PC-9 (cell line): Measurements from ENCODE around the gene CUL9. TPM values are rescaled to one million over a fixed set of nuclear protein-coding genes. Genes with fewer than 3 reads are reported as not detected.

Experiments used
- BruUV-seq: library from RNA; stranded (reverse); fragments of 400-500 nt; replicated peaks from 2 replicates; lab custom pipeline; 2021; lab: Mats Ljungman, UMichigan
- CTCF ChIA-PET: fragments of 300-600 bp; sonication (Branson Sonifier 250); formaldehyde crosslinking; loops from one replicate; lab custom pipeline; 2022; ENCODE audit warnings: antibody characterized with exemption; lab: Charles Lee
- POLR2A ChIA-PET: fragments of 300-600 bp; sonication (Branson Sonifier 250); formaldehyde crosslinking; loops from one replicate; lab custom pipeline; 2022; ENCODE audit warnings: antibody characterized with exemption; ENCODE audit not compliant: unreplicated experiment; lab: Charles Lee
- DNase-seq, 2 experiments: peaks; one replicate each; pipeline versions ENCODE4 v3.0.0 to v3.0.0-alpha.2; 2015 to 2022; ENCODE audit warnings: mixed read lengths in 1 of 2
- H2AFZ ChIP-seq: fragments of 200-600 bp; sonication (generic); 2 replicates; pipeline ENCODE4 v1.8.1; 2017; ENCODE audit warnings: antibody characterized with exemption
- H3F3A ChIP-seq: fragments of 200-600 bp; sonication (generic); 2 replicates; pipeline ENCODE4 v1.8.1; 2017; ENCODE audit warnings: antibody characterized with exemption, mild to moderate bottlenecking, low read depth; ENCODE audit not compliant: insufficient read depth
- H3K27ac ChIP-seq: fragments of 200-600 bp; sonication (generic); 2 replicates; pipeline ENCODE4 v1.6.1; 2016; ENCODE audit warnings: mixed run types
- H3K27me3 ChIP-seq: fragments of 200-600 bp; sonication (generic); 2 replicates; pipeline ENCODE4 v1.6.1; 2016; ENCODE audit warnings: low read depth, mixed run types; ENCODE audit not compliant: insufficient read depth
- H3K36me3 ChIP-seq: fragments of 200-600 bp; sonication (generic); 2 replicates; pipeline ENCODE4 v1.6.1; 2016; ENCODE audit warnings: low read depth, mixed run types
- H3K4me1 ChIP-seq: fragments of 200-600 bp; sonication (generic); replicated peaks from 2 replicates; pipeline ENCODE4 v1.6.1; 2016; ENCODE audit warnings: mixed run types; ENCODE audit not compliant: insufficient read depth
- H3K4me2 ChIP-seq: fragments of 200-600 bp; sonication (generic); 2 replicates; pipeline ENCODE4 v1.6.1; 2017; ENCODE audit warnings: mixed run types
- H3K4me3 ChIP-seq: fragments of 200-600 bp; sonication (generic); 2 replicates; pipeline ENCODE4 v1.6.1; 2016; ENCODE audit warnings: mixed run types
- H3K79me2 ChIP-seq: fragments of 200-600 bp; sonication (generic); 2 replicates; pipeline ENCODE4 v1.6.1; 2017; ENCODE audit warnings: low read depth, mixed run types
- H3K9me2 ChIP-seq: fragments of 200-600 bp; sonication (generic); 2 replicates; pipeline ENCODE4 v1.8.1; 2017; ENCODE audit warnings: mild to moderate bottlenecking; ENCODE audit not compliant: insufficient read depth
- H3K9me3 ChIP-seq: fragments of 200-600 bp; sonication (generic); 2 replicates; pipeline ENCODE4 v1.8.1; 2016; ENCODE audit warnings: low read depth; ENCODE audit not compliant: insufficient read depth
- H4K20me1 ChIP-seq: fragments of 200-600 bp; sonication (generic); 2 replicates; pipeline ENCODE4 v1.8.1; 2017; ENCODE audit not compliant: insufficient read depth
- CTCF ChIP-seq: fragments of 200-600 bp; sonication (generic); conservative IDR thresholded peaks from 2 replicates; pipeline ENCODE4 v1.6.1; 2017; ENCODE audit warnings: mixed run types, antibody characterized with exemption, mild to moderate bottlenecking, moderate library complexity
- EZH2 ChIP-seq: fragments of 200-600 bp; sonication (generic); IDR thresholded peaks from 2 replicates; pipeline ENCODE4 v1.8.0; 2017; ENCODE audit warnings: antibody characterized with exemption, low read depth
- intact Hi-C: fragments of 100-400 bp; cut with micrococcal nuclease; formaldehyde crosslinking; loops from one replicate; pipeline ENCODE4 v1.10.0; 2022; ENCODE audit not compliant: unreplicated experiment
- total RNA-seq: library from RNA; stranded (reverse); gene quantifications from 2 replicates; pipeline ENCODE4 v1.2.3, GENCODE V29; 2021

The CUL9 gene
- total RNA-seq, 1 experiment from 2014 or later = 52.8 TPM

GRCh38 chr6:43144879-43145278 is 37.1 kb upstream of the CUL9 start:
- TF ChIP-seq CTCF (no peak), EZH2 (no peak)
- H3K9me3 ChIP-seq = no peaks in the 10 kb centered on the region
- H3K4me1 ChIP-seq = no peaks in the 10 kb centered on the region
- H3K27me3 ChIP-seq = no peaks in the 10 kb centered on the region
- POLR2A ChIA-PET = no interaction called here
- H3K4me2 ChIP-seq = no peak overlapping the region
- H3K27ac ChIP-seq = no peak overlapping the region
- H3K79me2 ChIP-seq = no peaks in the 10 kb centered on the region
- CTCF ChIA-PET = interaction anchor here (1.2 kb wide), 1 partner anchor 85 kb away, joined by 4 read pairs; the partner anchor contains the start of genes KLC4 and MRPL2
- no peaks in the 10 kb centered on the region for H3K36me3 ChIP-seq
- no peaks in the 10 kb centered on the region for H3K9me2 ChIP-seq
- no peak overlapping the region for H2AFZ ChIP-seq
- H4K20me1 ChIP-seq = no peaks in the 10 kb centered on the region
- BruUV-seq = no TSS peak
- peaks cover 5% of the 10 kb centered on the region; the same call in 1 of the 2 replicates for H3F3A ChIP-seq
- H3K4me3 ChIP-seq = no peak overlapping the region
- DNase-seq = no peak
- intact Hi-C loops = loop anchor here (5.0 kb wide), 1 partner anchor 133 kb away; the partner anchor contains the start of genes KLHDC3 and MEA1

GRCh38 chr6:43146261-43146660 is 35.7 kb upstream of the CUL9 start:
- DNase-seq = no peak
- Histone ChIP-seq H3K4me1 (no peaks in the 10 kb centered on the region), H3K9me3 (no peaks in the 10 kb centered on the region), H3K9me2 (no peaks in the 10 kb centered on the region), H3K4me2 (no peak overlapping the region), H3K27me3 (no peaks in the 10 kb centered on the region), H3K36me3 (no peaks in the 10 kb centered on the region), H4K20me1 (no peaks in the 10 kb centered on the region), H3K27ac (no peak overlapping the region), H2AFZ (no peak overlapping the region), H3K4me3 (no peak overlapping the region), H3F3A (no peaks in the 10 kb centered on the region; the same call in 1 of the 2 replicates), H3K79me2 (no peaks in the 10 kb centered on the region)
- intact Hi-C loops = no loop called here
- TF ChIP-seq EZH2 (no peak), CTCF (no peak)
- BruUV-seq = no TSS peak
- POLR2A ChIA-PET = no interaction called here
- CTCF ChIA-PET = interaction anchor here (0.6 kb wide), 1 partner anchor 36 kb away, joined by 3 read pairs; no protein-coding TSS in a partner anchor

GRCh38 chr6:43146709-43147688 is 35.0 kb upstream of the CUL9 start:
- Histone ChIP-seq H3K9me3 (no peaks in the 10 kb centered on the region), H3K4me2 (no peak overlapping the region), H3F3A (no peaks in the 10 kb centered on the region; the same call in 1 of the 2 replicates), H2AFZ (no peak overlapping the region), H3K27ac (no peak overlapping the region), H3K27me3 (no peaks in the 10 kb centered on the region), H3K79me2 (no peaks in the 10 kb centered on the region), H3K4me3 (no peak overlapping the region), H4K20me1 (no peaks in the 10 kb centered on the region), H3K9me2 (no peaks in the 10 kb centered on the region), H3K36me3 (no peaks in the 10 kb centered on the region), H3K4me1 (no peaks in the 10 kb centered on the region)
- TF ChIP-seq CTCF = no peak
- TF ChIP-seq EZH2 = no peak
- intact Hi-C loops = no loop called here
- DNase-seq = no peak
- BruUV-seq = no TSS peak
- CTCF ChIA-PET = no interaction called here
- POLR2A ChIA-PET = interaction anchor here (0.6 kb wide), 1 partner anchor 72 kb away, joined by 3 read pairs; no protein-coding TSS in a partner anchor
